Inflammatory macrophage (primary cell): ENCODE measurements around the gene CPLX4.
"Not testable (repeated sequence)": the region's sequence is repeated elsewhere in the genome, so short reads cannot be mapped to it uniquely, and the experiment has no call there.

Experiments
- DNase-seq, 2 donors: peaks; one replicate each; pipeline ENCODE4 v3.0.0-alpha.2; 2020 to 2022

The CPLX4 gene

GRCh38 chr18:59269563-59270119 is 48.8 kb downstream of the CPLX4 start:
- DNase-seq, result no peak

- DNase-seq, result no peak
These were observed 49.5 kb downstream of the CPLX4 start for GRCh38 chr18:59268721-59269562.

GRCh38 chr18:59268127-59268720 is 50.2 kb downstream of the CPLX4 start:
- no peak for DNase-seq

- no peak for DNase-seq
These were observed 50.8 kb downstream of the CPLX4 start for GRCh38 chr18:59267503-59268126.

- no peak for DNase-seq
These were observed 51.5 kb downstream of the CPLX4 start for GRCh38 chr18:59266886-59267502.

GRCh38 chr18:59266459-59266858 is 52.0 kb downstream of the CPLX4 start:
- DNase-seq, result no peak

- DNase-seq, result no peak
These were observed 52.5 kb downstream of the CPLX4 start for GRCh38 chr18:59265974-59266369.

- no peak for DNase-seq
These were observed 53.0 kb downstream of the CPLX4 start for GRCh38 chr18:59265246-59265973.

- no peak for DNase-seq
These were observed 53.7 kb downstream of the CPLX4 start for GRCh38 chr18:59264651-59265245.

- no peak for DNase-seq
These were observed 54.3 kb downstream of the CPLX4 start for GRCh38 chr18:59264121-59264571.

GRCh38 chr18:59263661-59264060 is 54.8 kb downstream of the CPLX4 start:
- DNase-seq, result no peak

GRCh38 chr18:59262243-59262642 is 56.2 kb downstream of the CPLX4 start:
- DNase-seq, result not testable (repeated sequence)

GRCh38 chr18:59261842-59262241 is 56.6 kb downstream of the CPLX4 start:
- not testable (repeated sequence) for DNase-seq

GRCh38 chr18:59255491-59255890 is 63.0 kb downstream of the CPLX4 start:
- DNase-seq, result not testable (repeated sequence)

- DNase-seq, result peak; percentile 33 to 60
These were observed 69.2 kb downstream of the CPLX4 start for GRCh38 chr18:59249199-59249774.

- DNase-seq, result no peak
These were observed 71.7 kb downstream of the CPLX4 start for GRCh38 chr18:59246796-59247195.
